Urinary bladder (tissue), 4 donors: ENCODE measurements around the gene SCARF2. TPM values are rescaled to one million over a fixed set of nuclear protein-coding genes. Genes with fewer than 3 reads are reported as not detected.
A peak's percentile ranks its signal among the peaks of the same experiment; 100 is the strongest.
"Not testable (repeated sequence)": the region's sequence is repeated elsewhere in the genome, so short reads cannot be mapped to it uniquely, and the experiment has no call there.

ENCODE experiments used
- DNase-seq: peaks from one replicate; pipeline ENCODE4 v3.0.0-alpha.2; 2015; ENCODE audit errors: extremely low spot score
- H3K27ac ChIP-seq: one replicate; pipeline ENCODE4 v1.5.1; 2013; ENCODE audit warnings: low read depth, mild to moderate bottlenecking, moderate library complexity
- H3K36me3 ChIP-seq: one replicate; pipeline ENCODE4 v1.6.1; 2013; ENCODE audit warnings: mild to moderate bottlenecking, moderate library complexity; ENCODE audit not compliant: insufficient read depth
- H3K4me1 ChIP-seq: one replicate; pipeline ENCODE4 v1.6.1; 2013; ENCODE audit warnings: mild to moderate bottlenecking, moderate library complexity; ENCODE audit not compliant: insufficient read depth
- H3K4me3 ChIP-seq: one replicate; pipeline ENCODE4 v1.5.1; 2013; ENCODE audit warnings: low read depth, low read length
- WGBS: extraction: QIAGEN DNeasy Blood & Tissue Kit; methylation state at CpG from one replicate; pipeline ENCODE4 v1.1.7; 2013; 5-methylcytosine and 5-hydroxymethylcytosine counted together
- polyA plus RNA-seq: library from polyadenylated mRNA; stranded (reverse); fragments of 200-250 nt; gene quantifications from one replicate; pipeline ENCODE4 v1.2.3, GENCODE V29; 2013
- total RNA-seq: library from RNA; depleted of rRNA; stranded (reverse); fragments of >200 nt; gene quantifications from one replicate; pipeline ENCODE4 v1.2.3, GENCODE V29; 2014
- donor health status: healthy with polysubstance abuse.
- donor health status: healthy.

SCARF2 gene
- total and polyA plus RNA-seq, 2 donors = 10.4 to 16.8 TPM

DNA sequence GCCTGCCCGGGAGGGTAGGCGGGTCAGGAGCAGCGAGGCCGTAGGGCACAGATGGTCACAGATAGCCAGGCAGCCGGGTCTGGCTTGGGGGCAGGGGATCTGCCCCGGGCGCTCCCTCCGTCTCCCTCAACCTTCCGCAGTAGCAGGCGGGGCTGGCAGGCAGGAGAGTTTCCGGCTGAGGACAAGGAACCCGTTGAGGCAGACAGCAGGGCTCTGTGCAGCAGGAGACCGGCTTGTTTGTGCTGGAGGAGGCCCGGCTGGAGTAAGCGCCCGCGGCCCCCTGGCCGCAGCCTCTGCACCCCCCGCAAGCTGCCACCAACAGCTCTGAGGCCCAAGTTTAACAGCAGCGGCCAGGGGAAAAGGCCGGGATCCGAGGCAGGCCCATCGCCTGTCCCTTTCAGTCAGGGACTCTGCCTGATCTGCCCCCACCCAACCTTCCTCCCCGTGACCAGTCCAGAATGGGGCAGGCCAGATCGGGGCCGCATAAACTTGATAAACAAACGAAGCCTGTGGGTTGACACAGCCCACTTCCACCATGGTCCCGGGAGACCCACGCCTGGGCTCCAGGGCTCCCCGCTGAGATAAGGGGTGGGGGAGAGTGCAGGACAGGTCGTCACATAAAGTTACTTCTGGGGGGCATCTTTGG is 13.6 kb downstream of the SCARF2 start:
- no peak for DNase-seq
- Histone ChIP-seq H3K4me3 (no peak overlapping the region), H3K27ac (peak overlapping the region; percentile 25), H3K4me1 (peaks cover 2% of the 10 kb centered on the region), H3K36me3 (no peaks in the 10 kb centered on the region)
- 61% methylated on average over 31 of the region's 31 CpGs for WGBS

DNA sequence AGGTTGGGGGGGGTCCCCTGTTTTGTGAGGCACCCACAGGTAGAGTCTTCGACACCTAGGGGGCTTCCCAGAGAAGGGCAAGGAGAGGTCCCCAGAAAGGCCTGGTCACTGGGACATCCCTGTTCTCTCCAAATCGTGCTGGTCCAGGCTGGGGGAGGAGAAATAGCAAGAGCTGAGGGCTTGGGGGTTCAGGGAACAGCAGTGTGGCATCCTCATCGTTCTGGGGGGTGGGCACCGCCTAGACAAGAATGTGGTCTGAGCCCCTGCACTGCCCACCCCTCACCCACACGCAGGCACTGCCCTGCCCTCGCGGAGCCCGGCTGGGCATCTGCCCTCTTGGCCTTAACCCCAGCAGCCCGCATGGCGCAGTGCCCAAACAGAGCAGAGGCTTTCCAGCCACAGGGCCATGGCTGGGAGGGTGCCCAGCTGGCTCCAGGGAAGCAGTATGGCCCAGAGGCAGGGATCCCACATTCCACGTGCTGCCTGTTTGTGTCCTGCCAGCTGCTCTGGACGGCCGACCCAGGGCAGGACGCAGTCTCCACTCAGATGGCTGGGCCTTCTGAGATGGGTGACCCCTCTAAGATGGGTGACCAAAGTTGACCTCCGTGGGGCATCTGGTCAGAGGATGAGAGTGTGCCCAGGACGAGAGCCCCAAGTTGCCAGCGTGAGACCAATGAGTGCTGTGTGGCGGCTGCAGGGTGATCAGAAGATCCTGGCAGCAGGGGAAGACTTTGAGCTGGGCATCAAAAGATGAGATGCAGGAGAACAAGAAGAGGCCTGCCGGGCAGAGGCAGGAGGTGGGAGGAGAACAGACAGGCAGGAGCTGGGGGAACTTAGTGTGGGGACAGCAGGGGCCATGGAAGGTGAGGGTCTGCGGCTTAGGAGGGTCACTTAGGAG is 14.4 kb downstream of the SCARF2 start:
- no peaks in the 10 kb centered on the region for H3K36me3 ChIP-seq
- peaks cover 2% of the 10 kb centered on the region for H3K4me1 ChIP-seq
- no peak overlapping the region for H3K4me3 ChIP-seq
- 48% methylated on average over 20 of the region's 20 CpGs for WGBS
- DNase-seq = no peak
- H3K27ac ChIP-seq = no peak overlapping the region

DNA sequence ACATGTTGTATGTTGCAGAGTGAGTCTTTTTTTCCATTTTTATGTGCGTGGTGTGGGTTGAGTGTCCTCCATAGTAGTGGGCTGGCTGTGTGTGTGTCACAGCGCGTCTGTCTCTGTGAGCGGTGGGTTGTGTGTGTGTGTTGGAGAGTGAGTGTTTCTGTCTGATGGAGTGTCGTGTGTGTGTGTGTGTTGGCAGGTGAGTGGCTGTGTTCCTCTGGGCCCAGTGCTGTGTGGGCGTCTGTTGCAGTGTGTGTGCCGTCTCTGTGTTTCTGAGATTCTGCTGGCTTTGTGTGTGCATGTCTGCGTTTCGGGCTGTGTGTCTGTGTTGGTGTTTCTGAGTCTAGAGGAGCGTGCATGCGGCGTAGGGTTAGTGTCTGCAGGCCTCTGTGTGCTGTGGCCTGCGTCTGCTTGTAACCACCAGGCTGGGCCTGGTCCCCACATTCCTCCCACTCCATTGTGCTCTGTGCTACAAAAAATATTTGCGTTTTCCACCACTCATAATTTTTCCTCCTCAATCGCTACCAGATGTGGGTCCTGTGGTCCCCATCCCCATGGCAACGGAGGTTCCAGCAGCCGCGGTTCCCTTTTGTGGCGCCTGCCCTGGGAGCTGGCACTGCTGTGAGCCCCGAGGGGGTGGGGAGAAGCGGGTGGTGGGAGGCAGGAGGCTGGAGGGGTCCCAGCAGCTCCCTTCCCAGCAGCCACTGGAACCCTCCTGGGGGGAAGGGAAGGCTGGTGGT is 15.2 kb downstream of the SCARF2 start:
- no peak for DNase-seq
- 39% methylated on average over 21 of the region's 21 CpGs for WGBS
- H3K4me3 ChIP-seq = no peak overlapping the region
- no peaks in the 10 kb centered on the region for H3K36me3 ChIP-seq
- H3K27ac ChIP-seq = no peak overlapping the region
- peaks cover 2% of the 10 kb centered on the region for H3K4me1 ChIP-seq

DNA sequence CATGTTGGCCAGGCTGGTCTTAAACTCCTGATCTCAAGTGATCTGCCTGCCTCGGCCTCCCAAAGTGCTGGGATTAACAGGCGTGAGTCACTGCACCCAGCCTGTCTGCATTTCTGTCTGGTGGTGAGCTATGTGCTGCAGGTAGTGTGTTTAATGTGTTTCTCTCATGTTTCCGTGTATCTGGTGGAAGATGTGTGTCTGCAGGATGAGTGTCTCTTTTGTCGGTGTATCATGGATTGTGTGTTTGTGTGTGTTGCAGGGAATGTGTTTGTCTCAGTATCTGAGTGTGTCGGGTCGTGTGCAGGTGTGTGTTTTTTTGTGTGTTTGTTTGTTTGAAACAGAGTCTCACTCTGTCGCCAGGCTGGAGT is 16.1 kb downstream of the SCARF2 start:
- WGBS = 88% methylated on average over 7 of the region's 7 CpGs
- H3K36me3 ChIP-seq = no peaks in the 10 kb centered on the region
- no peak for DNase-seq

DNA sequence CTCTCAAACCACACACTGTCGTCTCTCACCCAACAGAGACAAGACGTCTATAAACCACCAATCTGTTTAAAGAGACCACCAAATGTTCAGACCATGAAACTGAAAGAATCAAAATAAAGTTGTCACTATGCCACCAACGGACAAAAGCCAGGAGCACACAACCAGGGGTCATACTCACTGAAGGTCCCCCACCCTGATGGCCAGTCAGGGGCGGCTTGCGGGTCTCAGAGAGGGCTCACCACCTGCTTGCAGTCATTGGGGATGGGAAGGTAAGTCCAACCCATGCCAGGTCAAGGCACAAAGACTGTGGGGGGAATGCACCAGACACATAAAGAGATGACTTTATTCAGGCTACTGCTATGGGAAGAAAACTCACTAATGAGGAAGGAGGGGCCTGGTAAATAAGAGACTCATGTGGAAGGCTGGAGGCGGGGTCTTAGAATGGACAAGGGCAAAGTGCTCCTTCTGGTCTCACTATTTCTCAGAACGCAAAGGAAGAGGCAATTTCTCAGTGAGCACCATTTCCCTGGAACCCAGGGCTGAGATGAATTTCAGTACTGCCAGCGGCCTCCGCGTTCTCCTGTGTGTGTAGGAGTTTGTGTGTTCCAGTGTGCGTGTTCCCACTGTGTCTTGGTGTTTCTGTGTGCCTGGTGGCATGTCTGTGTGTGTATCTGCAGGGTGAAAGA is 17.3 kb downstream of the SCARF2 start:
- DNase-seq = no peak
- H3K27ac ChIP-seq = no peak overlapping the region
- H3K4me3 ChIP-seq = no peak overlapping the region
- H3K4me1 ChIP-seq = peaks cover 2% of the 10 kb centered on the region
- H3K36me3 ChIP-seq = no peaks in the 10 kb centered on the region
- 94% methylated on average over 11 of the region's 11 CpGs for WGBS

More for the DNA sequence above, 16.1 kb downstream of the SCARF2 start:
- Histone ChIP-seq H3K4me3 (no peak overlapping the region), H3K27ac (no peak overlapping the region), H3K4me1 (peaks cover 2% of the 10 kb centered on the region)

DNA sequence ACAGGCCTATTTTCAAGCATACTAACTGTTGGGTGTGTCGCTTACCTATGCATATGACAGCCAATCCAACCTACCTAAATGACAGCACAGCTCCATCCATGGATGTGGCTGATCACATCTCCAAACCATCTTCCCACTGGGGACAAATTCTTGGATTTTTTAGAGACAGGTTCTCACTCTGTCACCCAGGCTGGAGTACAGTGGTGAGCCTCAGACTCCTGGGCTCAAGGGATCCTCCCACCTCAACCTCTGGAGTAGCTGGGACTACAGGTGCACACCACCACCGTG is 18.0 kb downstream of the SCARF2 start:
- 93% methylated on average over 2 of the region's 2 CpGs for WGBS

DNA sequence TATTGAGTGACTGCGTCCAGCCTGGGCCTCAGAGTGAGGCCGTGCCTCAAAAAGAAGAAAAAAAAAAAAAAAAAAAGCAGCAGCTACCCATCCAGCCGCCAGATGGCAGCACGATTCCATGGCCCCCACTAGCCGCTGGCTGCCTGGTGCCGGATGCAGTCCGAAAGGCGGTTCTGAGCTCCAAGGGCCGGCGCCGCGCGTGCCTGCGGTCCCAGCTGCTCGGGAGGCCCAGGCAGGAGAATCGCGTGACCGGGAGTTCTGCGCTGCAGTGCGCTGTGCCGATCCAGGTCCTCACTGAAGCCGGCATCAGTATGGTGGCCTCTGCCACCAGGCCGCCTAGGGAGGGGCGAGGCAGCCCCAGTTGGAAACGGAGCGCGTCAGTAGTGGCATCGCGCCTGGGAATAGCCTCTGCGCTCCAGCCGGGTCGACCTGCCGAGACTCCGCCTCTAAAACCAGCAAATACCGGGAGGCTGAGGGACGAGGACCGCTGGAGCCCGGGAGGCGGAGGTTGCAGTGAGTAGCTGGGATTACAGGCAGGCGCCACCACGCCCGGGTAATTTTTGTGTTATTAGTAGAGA is 19.3 kb downstream of the SCARF2 start:
- no peaks in the 10 kb centered on the region for H3K36me3 ChIP-seq
- no peak overlapping the region for H3K4me3 ChIP-seq
- H3K4me1 ChIP-seq = no peaks in the 10 kb centered on the region
- 13% methylated on average over 42 of the region's 42 CpGs for WGBS
- no peak for DNase-seq
- no peak overlapping the region for H3K27ac ChIP-seq

More for the DNA sequence above, 18.0 kb downstream of the SCARF2 start:
- H3K4me3 ChIP-seq = no peak overlapping the region
- H3K36me3 ChIP-seq = no peaks in the 10 kb centered on the region
- H3K27ac ChIP-seq = no peak overlapping the region
- peaks cover 2% of the 10 kb centered on the region for H3K4me1 ChIP-seq
- DNase-seq = no peak

DNA sequence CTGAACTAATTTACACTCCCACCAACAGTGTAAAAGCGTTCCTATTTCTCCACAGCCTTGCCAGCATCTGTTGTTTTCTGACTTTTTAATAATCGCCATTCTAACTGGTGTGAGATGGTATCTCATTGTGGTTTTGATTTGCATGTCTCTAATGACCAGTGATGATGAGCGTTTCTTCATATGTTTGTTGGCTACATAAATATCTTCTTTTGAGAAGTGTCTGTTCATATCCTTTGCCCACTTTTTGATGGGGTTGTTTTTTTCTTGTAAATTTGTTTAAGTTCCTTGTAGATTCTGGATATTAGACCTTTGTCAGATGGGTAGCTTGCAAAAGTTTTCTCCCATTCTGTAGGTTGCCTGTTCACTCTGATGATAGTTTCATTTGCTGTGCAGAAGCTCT is 21.9 kb downstream of the SCARF2 start:
- H3K27ac ChIP-seq, H3K36me3 ChIP-seq, H3K4me3 ChIP-seq, H3K4me1 ChIP-seq, DNase-seq: not testable (repeated sequence)
- WGBS = 85% methylated on average over 3 of the region's 3 CpGs

DNA sequence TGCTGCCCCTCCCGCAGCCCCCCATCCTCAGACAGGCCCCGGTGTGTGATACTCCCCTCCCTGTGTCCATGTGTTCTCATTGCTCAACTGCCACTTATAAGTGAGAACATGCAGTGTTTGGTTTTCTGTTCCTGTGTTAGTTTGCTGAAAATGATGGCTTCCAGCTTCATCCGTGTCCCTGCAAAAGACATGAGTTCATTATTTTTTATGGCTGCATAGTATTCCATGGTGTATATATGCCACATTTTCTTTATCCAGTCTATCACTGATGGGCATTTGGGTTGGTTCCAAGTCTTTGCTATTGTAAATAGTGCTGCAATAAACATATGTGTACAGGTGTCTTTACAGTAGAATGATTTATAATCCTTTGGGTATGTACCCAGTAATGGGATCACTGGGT is 22.4 kb downstream of the SCARF2 start:
- not testable (repeated sequence) for H3K4me3 ChIP-seq, H3K36me3 ChIP-seq, H3K27ac ChIP-seq, H3K4me1 ChIP-seq, DNase-seq
- 90% methylated on average over 3 of the region's 3 CpGs for WGBS

DNA sequence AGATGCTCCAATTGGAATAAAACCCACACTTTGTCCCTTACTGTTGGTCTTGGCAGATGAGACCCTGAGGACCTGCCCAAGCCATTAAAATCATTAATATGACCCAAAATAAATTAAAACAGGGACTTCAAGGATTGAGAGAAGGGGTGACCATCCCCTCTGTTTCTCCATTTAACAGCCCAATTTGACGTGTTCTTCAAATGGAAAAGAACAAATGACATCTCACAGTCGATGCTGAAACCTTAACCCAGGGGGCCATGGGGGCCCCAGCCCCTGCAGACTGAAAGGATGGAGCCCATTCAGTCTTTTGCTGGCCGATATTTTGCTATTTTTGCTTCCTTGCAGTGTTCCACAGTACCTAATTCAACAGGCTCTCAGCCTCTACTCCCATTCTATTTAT is 23.2 kb downstream of the SCARF2 start:
- WGBS = 76% methylated on average over 3 of the region's 3 CpGs
- Histone ChIP-seq H3K4me1 (no peaks in the 10 kb centered on the region), H3K4me3 (no peak overlapping the region), H3K27ac (no peak overlapping the region), H3K36me3 (no peaks in the 10 kb centered on the region)
- DNase-seq = no peak

DNA sequence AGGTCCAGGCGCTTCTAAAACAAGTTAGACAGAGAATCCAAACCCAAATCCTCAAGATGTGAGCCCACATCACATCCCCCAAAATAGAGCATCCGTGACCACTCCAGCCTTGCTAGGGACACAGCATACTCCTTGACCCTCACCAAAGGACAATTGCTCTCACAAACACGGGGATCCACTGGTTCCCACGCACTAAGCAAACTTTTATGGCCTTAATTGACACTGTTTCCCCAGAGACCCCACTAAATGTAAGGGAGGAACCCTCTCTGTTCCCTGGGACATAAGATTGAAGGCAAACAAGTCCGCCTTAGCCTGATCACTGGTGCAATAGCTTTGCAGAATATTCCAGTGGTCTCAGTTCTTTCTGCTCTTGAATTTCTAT is 23.6 kb downstream of the SCARF2 start:
- Histone ChIP-seq H3K4me3 (no peak overlapping the region), H3K4me1 (no peaks in the 10 kb centered on the region), H3K36me3 (no peaks in the 10 kb centered on the region), H3K27ac (no peak overlapping the region)
- 88% methylated on average over 5 of the region's 5 CpGs for WGBS
- no peak for DNase-seq

DNA sequence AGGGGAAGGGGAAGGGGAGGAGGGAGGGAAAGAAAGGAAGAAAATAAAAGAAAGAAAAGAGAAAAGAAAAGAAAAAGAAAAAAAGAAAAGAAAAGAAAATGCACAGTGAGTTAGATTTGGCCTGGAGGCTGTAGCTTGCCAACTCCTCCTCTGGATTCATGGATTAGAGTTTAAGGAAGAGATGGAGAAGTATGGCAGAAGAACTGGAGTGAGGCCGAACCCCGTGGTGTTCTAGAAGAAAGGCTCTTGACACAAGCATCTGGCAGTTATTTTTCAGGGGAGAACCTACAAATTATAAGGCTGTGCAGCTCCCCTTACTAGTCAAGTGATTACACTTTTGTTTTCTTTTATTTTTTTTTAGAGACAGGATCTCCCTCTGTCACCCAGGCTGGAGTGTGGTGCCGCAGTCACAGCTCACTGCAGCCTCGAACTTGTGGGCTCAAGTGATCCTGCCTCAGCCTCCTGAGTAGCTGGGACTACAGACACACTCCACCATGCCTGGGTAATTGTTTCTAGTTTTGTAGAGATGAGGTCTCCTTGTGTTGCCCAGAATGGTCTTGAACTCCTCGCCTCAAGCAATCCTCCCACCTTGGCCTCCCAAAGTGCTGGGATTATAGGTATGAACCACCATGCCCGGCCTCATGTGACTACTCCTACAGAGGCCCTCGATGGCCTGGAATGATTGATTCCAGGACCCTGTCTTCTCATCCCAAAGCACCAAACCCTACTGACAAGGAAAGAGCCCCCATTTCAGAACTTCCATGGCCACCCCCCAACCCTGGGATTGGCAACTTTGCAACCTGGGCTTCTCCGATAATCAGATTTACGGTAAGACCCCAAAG is 24.2 kb downstream of the SCARF2 start:
- no peak for DNase-seq
- H3K36me3 ChIP-seq = no peaks in the 10 kb centered on the region
- H3K4me1 ChIP-seq = no peaks in the 10 kb centered on the region
- WGBS = 89% methylated on average over 9 of the region's 9 CpGs
- H3K4me3 ChIP-seq = no peak overlapping the region
- no peak overlapping the region for H3K27ac ChIP-seq
